T-helper 2 cell treated with Interferon-gamma antibody and Interleukin-4, amounts not matched to agents 100 ng/mL and 5 ng/mL, for 36 hours (primary cell): ENCODE data around the gene ITGB5. TPM values are rescaled to one million over a fixed set of nuclear protein-coding genes. Genes with fewer than 3 reads are reported as not detected.

Experiments used
- intact Hi-C: fragments of 100-400 bp; cut with micrococcal nuclease; formaldehyde crosslinking; loops from one replicate; pipeline ENCODE4 v1.15.1; 2023
- total RNA-seq: library from RNA; stranded (reverse); gene quantifications from 2 replicates; pipeline ENCODE4 v1.2.3, GENCODE V29; 2022

Gene ITGB5
- total RNA-seq, 1 donor from 2014 or later, result not detected

- intact Hi-C loops, result no loop called here
Measured at GRCh38 chr3:124895756-124896155, 8.6 kb upstream of the ITGB5 start.

- intact Hi-C loops, result no loop called here
Measured at GRCh38 chr3:124893526-124893925, 6.4 kb upstream of the ITGB5 start.

GRCh38 chr3:124890573-124891190 is 3.5 kb upstream of the ITGB5 start:
- intact Hi-C loops, result no loop called here

GRCh38 chr3:124888482-124889441 is 1.6 kb upstream of the ITGB5 start:
- intact Hi-C loops, result no loop called here

GRCh38 chr3:124887932-124888298 is 750 bp upstream of the ITGB5 start:
- intact Hi-C loops, result no loop called here

DNA sequence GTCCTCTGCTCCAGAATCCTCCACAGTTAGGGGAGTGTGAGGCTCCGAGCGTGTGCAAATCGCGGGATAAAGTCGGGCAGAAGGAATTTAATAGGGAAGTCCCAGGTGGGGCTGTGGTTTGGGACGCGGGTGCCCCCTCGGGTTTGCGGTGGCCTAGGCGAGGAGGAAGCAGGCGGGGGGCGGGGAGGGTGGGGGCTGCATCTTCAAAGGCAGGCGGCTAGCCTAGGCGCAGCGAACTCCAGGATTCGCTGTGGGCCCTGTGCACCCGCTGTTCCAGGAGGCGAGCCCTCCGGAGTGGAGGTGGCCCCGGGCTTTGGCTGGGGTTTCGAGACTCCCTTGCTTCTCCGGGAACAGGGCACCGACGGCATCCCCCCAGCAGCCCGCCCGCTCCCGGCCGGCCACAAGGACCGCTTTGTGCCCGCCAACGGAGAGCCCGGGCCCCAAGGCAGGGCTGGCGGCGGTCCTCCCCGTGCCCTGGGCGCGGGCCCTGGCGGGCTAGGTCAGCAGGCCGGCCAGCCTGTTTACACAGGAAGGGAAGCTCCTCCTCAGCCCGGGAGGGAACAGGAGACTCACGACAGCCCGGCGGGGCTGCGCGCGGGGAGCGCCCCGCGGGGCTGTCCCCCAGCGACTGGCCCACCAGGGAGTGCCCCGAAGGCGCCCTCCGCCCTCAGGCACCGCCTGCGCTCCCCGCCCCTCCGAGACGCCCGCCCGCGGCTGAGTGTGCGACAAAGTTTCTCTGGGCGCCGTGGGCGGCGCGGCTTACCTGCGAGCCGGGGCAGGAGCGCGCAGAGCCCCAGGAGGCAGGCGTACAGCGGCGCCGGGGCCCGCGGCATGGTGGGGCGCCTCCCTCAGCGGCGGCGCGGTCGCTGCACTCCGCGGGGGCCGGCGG is 753 bp downstream of the ITGB5 start:
- intact Hi-C loops, result no loop called here

GRCh38 chr3:124885466-124886167 is 1.5 kb downstream of the ITGB5 start:
- intact Hi-C loops, result no loop called here

DNA sequence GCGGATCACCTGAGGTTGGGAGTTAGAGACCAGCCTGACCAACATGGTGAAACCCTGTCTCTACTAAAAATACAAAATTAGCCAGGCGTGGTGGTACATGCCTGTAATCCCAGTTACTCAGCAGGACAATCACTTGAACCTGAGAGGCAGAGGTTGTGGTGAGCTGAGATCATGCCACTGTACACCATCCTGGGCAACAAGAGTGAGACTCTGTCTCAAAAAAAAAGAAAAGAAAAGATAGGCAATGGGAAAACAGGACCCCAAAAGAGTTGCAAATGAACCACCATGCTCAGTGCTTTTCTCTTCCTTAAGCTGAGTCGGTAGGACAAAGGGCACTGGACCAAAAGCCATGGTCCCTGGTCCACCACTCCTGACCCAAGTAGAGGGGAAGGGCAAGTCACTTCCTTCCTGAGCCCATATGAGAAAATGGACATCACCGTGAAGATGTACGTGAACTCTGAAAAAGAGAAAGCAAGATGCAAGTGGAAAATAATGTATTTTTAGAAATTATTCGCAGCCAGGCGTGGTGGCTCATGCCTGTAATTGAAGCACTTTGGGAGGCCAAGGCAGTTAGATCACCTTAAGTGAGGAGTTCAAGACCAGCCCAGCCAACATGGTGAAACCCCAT is 2.6 kb downstream of the ITGB5 start:
- intact Hi-C loops, result no loop called here

GRCh38 chr3:124883766-124884473 is 3.2 kb downstream of the ITGB5 start:
- intact Hi-C loops, result no loop called here

- intact Hi-C loops, result no loop called here
Measured at GRCh38 chr3:124882816-124883747, 4.1 kb downstream of the ITGB5 start.

- intact Hi-C loops, result no loop called here
Measured at GRCh38 chr3:124881976-124882697, 5.0 kb downstream of the ITGB5 start.

- intact Hi-C loops, result no loop called here
Measured at GRCh38 chr3:124879337-124879680, 7.9 kb downstream of the ITGB5 start.

- intact Hi-C loops, result no loop called here
Measured at GRCh38 chr3:124878561-124879336, 8.4 kb downstream of the ITGB5 start.

DNA sequence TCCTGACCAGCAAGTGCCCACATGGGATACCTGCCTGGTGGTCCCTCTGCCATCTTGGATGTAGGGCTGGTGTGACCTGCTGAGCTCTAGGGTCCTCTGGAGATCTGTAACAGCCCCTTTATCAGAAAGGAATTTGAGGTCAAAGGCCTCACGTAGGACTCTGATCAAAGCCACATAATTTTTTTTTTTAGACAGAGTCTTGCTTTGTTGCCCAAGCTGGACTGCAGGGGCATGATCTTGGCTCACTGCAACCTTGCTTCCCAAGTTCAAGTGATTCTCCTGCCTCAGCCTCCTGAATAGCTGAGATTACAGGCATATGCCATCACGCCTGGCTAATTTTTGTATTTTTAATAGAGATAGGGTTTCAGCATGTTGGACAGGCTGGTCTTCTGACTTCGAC is 9.5 kb downstream of the ITGB5 start:
- intact Hi-C loops, result no loop called here

DNA sequence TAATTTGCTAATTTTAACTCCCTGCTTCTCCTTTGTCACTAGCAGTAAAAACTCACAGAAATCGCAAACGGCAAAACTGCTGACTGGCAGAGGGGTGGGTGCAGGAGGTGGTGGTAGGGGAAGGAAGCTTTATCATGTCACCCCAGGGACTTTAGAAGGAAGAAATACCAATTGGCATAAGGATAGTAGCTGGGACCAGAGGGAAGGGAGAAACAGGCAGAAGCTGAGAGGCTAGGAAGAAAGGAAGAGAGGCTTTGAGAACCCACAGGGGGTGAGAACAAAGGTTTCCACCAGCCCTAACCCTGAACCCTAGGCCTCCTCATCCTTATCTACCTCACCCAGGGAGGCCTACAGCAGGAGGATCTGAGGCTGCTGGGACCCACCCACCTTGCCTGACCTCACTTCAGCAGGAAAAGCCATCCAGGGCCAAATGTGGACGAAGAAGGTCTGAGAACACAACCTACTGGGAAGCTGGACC is 10.7 kb downstream of the ITGB5 start:
- intact Hi-C loops, result no loop called here

- intact Hi-C loops, result no loop called here
Measured at GRCh38 chr3:124873226-124873625, 13.9 kb downstream of the ITGB5 start.

DNA sequence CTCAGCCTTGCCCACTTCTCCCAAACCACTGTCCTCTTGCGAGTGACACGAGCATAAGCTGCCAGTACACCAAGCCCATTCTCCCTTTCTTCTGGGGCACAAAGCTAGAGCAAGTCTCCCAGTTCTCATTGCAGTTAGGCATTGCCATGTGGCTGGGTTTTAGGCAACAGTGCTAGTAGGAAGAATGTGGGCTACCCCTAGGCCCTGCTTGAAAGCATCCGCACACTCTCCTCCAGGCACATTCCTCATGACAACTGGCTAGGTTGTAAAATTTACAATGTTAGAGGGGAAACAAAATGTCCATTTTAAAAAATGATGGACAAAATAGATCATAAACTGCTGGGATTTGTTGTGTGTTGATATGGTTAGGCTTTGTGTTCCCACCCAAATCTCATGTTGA is 19.7 kb downstream of the ITGB5 start:
- intact Hi-C loops, result no loop called here
